Colonic mucosa (tissue), 4 donors: ENCODE results near the gene RALGPS1. TPM values are rescaled to one million over a fixed set of nuclear protein-coding genes. Genes with fewer than 3 reads are reported as not detected.

Source experiments
- DNase-seq: peaks from one replicate; pipeline ENCODE4 v3.0.0-alpha.2; 2020
- H3K27ac ChIP-seq: fragments of 200-600 bp; one replicate; pipeline ENCODE4 v1.8.0; 2021
- H3K27me3 ChIP-seq: fragments of 200-600 bp; one replicate; pipeline ENCODE4 v1.8.0; 2021
- H3K36me3 ChIP-seq: fragments of 200-600 bp; one replicate; pipeline ENCODE4 v1.8.0; 2021
- H3K4me1 ChIP-seq: fragments of 200-600 bp; one replicate; pipeline ENCODE4 v1.8.0; 2021; ENCODE audit warnings: mild to moderate bottlenecking
- H3K4me3 ChIP-seq: fragments of 200-600 bp; one replicate; pipeline ENCODE4 v1.8.0; 2021
- H3K9ac ChIP-seq, 2 donors: one replicate each; pipeline ENCODE4 v1.7.0; 2013; ENCODE audit warnings: control low read depth in 2 of 2, low read depth in 2 of 2, low read length in 2 of 2
- H3K9me3 ChIP-seq: fragments of 200-600 bp; one replicate; pipeline ENCODE4 v1.8.0; 2021
- CTCF ChIP-seq: fragments of 200-600 bp; IDR thresholded peaks from one replicate; pipeline ENCODE4 v1.8.0; 2022; ENCODE audit warnings: antibody characterized with exemption, mild to moderate bottlenecking
- intact Hi-C: fragments of 100-400 bp; cut with DNase I; formaldehyde crosslinking; loops from one replicate; pipeline ENCODE4 v1.14.1; 2022
- total RNA-seq, 2 donors: library from RNA; stranded (reverse); fragmentation: NEBNext Ultra II Directional in 1 of 2; extraction: Animal tissue kit (Norgen Biotek cat#: 25700) in 1 of 2; gene quantifications; one replicate each; pipeline ENCODE4 v1.2.1, GENCODE V29; 2021
- donor health status: healthy.
- donor health status: DM: no; HTN: no; CAD: no.
- donor health status: DM: no; HTN: no; CAD: no.

RALGPS1 gene
- total RNA-seq, 2 donors from 2014 or later, result 22.6 to 27.2 TPM

GRCh38 chr9:126919193-126919592 is 4.6 kb downstream of the RALGPS1 start:
- peaks cover 4% of the 10 kb centered on the region for H3K4me1 ChIP-seq
- no peak for DNase-seq
- no peak for TF ChIP-seq CTCF
- no peak overlapping the region for H3K9ac ChIP-seq
- no peaks in the 10 kb centered on the region for H3K36me3 ChIP-seq
- no peak overlapping the region for H3K27ac ChIP-seq
- no peaks in the 10 kb centered on the region for H3K27me3 ChIP-seq
- no peaks in the 10 kb centered on the region for H3K9me3 ChIP-seq
- H3K4me3 ChIP-seq, result no peak overlapping the region
- intact Hi-C loops, result no loop called here

GRCh38 chr9:126925876-126926275 is 11.3 kb downstream of the RALGPS1 start:
- no peak for TF ChIP-seq CTCF
- no peak overlapping the region for H3K27ac ChIP-seq
- H3K27me3 ChIP-seq, result no peaks in the 10 kb centered on the region
- no peaks in the 10 kb centered on the region for H3K9me3 ChIP-seq
- intact Hi-C loops, result no loop called here
- DNase-seq, result no peak
- no peak overlapping the region for H3K4me3 ChIP-seq
- H3K4me1 ChIP-seq, result no peaks in the 10 kb centered on the region
- no peak overlapping the region for H3K9ac ChIP-seq
- H3K36me3 ChIP-seq, result no peaks in the 10 kb centered on the region

DNA sequence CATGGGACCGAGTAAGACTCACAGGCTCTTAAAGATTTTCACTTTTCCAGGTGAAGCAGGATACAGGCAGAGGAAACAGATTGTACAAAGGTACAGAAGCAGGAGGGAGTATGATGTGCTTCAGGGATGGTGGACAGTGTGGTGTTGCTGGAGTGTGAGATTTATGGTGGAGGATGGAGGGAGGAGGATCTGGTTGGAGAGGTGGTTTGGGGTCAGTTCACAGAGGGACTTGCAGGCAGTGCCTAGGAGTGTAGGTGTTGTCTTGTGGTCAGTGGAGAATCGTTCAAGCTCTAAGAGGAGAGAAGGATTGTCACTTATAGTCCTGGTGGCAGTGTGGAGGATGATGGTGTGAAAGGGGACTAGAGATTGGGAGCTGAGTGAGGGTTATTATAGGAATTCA is 11.8 kb downstream of the RALGPS1 start:
- Histone ChIP-seq H3K27ac (no peak overlapping the region), H3K9ac (no peak overlapping the region), H3K4me3 (no peak overlapping the region), H3K4me1 (no peaks in the 10 kb centered on the region), H3K36me3 (no peaks in the 10 kb centered on the region), H3K27me3 (no peaks in the 10 kb centered on the region), H3K9me3 (no peaks in the 10 kb centered on the region)
- TF ChIP-seq CTCF, result no peak
- intact Hi-C loops, result no loop called here
- DNase-seq, result no peak

DNA sequence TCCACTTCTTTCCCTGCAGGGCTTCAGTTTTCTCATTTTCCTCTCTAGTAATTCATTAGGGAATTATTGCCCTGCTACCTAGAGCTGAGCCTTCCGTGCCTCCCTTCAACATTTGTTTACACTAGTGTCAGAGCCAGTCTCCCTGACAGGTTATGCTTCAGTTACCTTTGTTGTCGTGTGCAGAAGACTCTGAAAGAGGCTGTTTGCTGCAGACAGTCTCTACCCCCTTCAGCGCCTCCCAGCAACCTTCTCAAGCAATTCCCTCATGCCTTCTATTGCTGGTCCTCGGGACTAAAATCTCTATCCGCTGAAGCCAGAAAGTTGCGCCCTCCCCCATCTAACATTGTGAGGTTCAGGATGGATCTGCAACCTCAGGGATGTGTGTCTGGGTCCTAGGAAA is 12.8 kb downstream of the RALGPS1 start:
- Histone ChIP-seq H3K36me3 (no peaks in the 10 kb centered on the region), H3K27ac (no peak overlapping the region), H3K4me1 (no peaks in the 10 kb centered on the region), H3K9ac (no peak overlapping the region), H3K27me3 (no peaks in the 10 kb centered on the region), H3K4me3 (no peak overlapping the region), H3K9me3 (no peaks in the 10 kb centered on the region)
- no peak for DNase-seq
- TF ChIP-seq CTCF, result no peak
- intact Hi-C loops, result no loop called here

GRCh38 chr9:126932871-126933321 is 18.3 kb downstream of the RALGPS1 start:
- TF ChIP-seq CTCF, result no peak
- DNase-seq, result no peak
- H3K27ac ChIP-seq, result no peak overlapping the region
- H3K9me3 ChIP-seq, result no peaks in the 10 kb centered on the region
- no peak overlapping the region for H3K4me3 ChIP-seq
- H3K4me1 ChIP-seq, result no peaks in the 10 kb centered on the region
- no peak overlapping the region for H3K9ac ChIP-seq
- no peaks in the 10 kb centered on the region for H3K27me3 ChIP-seq
- intact Hi-C loops, result no loop called here
- H3K36me3 ChIP-seq, result no peaks in the 10 kb centered on the region
